ENCODE measurements around the gene PDE11A. TPM values are rescaled to one million over a fixed set of nuclear protein-coding genes. Genes with fewer than 3 reads are reported as not detected.

PDE11A gene
- total and polyA plus RNA-seq, 2 experiments from 2014 or later = 0.08 to 0.73 TPM

DNA sequence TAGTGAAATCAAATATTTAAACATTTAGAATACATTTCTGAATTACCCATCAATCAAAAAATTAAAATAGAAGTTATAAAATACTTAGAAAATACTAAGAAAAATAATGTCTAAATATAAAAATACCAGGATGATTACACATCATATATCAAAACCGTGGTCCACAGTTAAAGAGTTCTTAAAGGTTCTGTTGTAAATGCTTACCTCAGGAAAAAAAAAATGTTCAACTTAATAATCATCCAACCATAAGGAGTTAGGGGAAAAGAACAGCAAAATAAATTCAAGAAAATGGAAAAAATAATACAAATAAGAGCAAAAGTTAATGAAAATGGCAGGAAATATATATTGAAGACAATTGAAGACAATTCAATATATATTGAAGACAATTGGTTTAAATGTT is 43.2 kb downstream of the PDE11A start (continued):
- TF ChIP-seq, protein P1, sequence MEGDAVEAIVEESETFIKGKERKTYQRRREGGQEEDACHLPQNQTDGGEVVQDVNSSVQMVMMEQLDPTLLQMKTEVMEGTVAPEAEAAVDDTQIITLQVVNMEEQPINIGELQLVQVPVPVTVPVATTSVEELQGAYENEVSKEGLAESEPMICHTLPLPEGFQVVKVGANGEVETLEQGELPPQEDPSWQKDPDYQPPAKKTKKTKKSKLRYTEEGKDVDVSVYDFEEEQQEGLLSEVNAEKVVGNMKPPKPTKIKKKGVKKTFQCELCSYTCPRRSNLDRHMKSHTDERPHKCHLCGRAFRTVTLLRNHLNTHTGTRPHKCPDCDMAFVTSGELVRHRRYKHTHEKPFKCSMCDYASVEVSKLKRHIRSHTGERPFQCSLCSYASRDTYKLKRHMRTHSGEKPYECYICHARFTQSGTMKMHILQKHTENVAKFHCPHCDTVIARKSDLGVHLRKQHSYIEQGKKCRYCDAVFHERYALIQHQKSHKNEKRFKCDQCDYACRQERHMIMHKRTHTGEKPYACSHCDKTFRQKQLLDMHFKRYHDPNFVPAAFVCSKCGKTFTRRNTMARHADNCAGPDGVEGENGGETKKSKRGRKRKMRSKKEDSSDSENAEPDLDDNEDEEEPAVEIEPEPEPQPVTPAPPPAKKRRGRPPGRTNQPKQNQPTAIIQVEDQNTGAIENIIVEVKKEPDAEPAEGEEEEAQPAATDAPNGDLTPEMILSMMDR (conservative IDR thresholded peaks at IDR 0.05; ENCODE audit: low read depth in 2 of 2) = no peak

DNA sequence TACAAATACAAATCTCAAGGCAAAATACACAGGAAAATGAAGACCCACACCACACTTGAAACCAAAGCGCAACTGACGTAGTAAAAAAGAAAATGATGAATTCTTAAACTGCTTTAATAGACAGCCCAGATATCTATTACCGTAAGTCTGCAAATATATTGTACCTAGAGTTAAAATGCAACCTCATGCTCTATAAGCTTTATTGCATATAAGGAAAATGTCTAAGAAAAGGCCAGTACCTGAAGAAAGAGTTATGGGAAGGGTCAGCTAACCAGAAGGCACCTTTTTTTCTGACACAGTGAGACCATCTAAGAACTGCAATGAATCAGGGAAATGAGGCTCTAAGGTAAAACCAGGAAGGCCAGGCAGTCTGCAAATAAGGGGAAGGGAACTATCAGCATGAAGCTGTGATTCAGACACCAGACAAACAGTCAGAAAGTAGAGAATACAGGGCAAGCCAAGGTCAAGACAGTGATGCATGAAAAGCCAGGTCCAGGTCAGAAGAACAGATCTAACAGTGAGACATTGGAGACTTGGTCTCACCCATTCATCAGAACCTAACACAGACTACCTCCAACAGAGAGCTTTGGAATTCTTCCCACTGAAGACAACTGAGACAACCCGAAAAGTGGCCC is 46.9 kb downstream of the PDE11A start:
- ATAC-seq = no peak
- TF ChIP-seq EZH2 (IDR thresholded peaks at IDR 0.05; ENCODE audit: low read depth, unreplicated experiment) (no peak), NANOG (IDR thresholded peaks at IDR 0.05; ENCODE audit: borderline replicate concordance) (no peak), STAT1 (IDR thresholded peaks at IDR 0.05; ENCODE audit: unreplicated experiment) (no peak), CREB1 (CRISPR knock-in tag; IDR thresholded peaks at IDR 0.05; ENCODE audit: low read depth) (no peak), ZNF331 (CRISPR knock-in tag; IDR thresholded peaks at IDR 0.05; ENCODE audit: low read depth) (no peak), JUNB (IDR thresholded peaks at IDR 0.05; ENCODE audit: unreplicated experiment) (no peak), ZNF114 (CRISPR knock-in tag; IDR thresholded peaks at IDR 0.05) (no peak)
- TF ChIP-seq, protein P2, sequence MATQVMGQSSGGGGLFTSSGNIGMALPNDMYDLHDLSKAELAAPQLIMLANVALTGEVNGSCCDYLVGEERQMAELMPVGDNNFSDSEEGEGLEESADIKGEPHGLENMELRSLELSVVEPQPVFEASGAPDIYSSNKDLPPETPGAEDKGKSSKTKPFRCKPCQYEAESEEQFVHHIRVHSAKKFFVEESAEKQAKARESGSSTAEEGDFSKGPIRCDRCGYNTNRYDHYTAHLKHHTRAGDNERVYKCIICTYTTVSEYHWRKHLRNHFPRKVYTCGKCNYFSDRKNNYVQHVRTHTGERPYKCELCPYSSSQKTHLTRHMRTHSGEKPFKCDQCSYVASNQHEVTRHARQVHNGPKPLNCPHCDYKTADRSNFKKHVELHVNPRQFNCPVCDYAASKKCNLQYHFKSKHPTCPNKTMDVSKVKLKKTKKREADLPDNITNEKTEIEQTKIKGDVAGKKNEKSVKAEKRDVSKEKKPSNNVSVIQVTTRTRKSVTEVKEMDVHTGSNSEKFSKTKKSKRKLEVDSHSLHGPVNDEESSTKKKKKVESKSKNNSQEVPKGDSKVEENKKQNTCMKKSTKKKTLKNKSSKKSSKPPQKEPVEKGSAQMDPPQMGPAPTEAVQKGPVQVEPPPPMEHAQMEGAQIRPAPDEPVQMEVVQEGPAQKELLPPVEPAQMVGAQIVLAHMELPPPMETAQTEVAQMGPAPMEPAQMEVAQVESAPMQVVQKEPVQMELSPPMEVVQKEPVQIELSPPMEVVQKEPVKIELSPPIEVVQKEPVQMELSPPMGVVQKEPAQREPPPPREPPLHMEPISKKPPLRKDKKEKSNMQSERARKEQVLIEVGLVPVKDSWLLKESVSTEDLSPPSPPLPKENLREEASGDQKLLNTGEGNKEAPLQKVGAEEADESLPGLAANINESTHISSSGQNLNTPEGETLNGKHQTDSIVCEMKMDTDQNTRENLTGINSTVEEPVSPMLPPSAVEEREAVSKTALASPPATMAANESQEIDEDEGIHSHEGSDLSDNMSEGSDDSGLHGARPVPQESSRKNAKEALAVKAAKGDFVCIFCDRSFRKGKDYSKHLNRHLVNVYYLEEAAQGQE (IDR thresholded peaks at IDR 0.05; ENCODE audit: unreplicated experiment) = no peak
- TF ChIP-seq, protein P1 (conservative IDR thresholded peaks at IDR 0.05; ENCODE audit: low read depth in 2 of 2) = no peak
- TF ChIP-seq, protein P3, sequence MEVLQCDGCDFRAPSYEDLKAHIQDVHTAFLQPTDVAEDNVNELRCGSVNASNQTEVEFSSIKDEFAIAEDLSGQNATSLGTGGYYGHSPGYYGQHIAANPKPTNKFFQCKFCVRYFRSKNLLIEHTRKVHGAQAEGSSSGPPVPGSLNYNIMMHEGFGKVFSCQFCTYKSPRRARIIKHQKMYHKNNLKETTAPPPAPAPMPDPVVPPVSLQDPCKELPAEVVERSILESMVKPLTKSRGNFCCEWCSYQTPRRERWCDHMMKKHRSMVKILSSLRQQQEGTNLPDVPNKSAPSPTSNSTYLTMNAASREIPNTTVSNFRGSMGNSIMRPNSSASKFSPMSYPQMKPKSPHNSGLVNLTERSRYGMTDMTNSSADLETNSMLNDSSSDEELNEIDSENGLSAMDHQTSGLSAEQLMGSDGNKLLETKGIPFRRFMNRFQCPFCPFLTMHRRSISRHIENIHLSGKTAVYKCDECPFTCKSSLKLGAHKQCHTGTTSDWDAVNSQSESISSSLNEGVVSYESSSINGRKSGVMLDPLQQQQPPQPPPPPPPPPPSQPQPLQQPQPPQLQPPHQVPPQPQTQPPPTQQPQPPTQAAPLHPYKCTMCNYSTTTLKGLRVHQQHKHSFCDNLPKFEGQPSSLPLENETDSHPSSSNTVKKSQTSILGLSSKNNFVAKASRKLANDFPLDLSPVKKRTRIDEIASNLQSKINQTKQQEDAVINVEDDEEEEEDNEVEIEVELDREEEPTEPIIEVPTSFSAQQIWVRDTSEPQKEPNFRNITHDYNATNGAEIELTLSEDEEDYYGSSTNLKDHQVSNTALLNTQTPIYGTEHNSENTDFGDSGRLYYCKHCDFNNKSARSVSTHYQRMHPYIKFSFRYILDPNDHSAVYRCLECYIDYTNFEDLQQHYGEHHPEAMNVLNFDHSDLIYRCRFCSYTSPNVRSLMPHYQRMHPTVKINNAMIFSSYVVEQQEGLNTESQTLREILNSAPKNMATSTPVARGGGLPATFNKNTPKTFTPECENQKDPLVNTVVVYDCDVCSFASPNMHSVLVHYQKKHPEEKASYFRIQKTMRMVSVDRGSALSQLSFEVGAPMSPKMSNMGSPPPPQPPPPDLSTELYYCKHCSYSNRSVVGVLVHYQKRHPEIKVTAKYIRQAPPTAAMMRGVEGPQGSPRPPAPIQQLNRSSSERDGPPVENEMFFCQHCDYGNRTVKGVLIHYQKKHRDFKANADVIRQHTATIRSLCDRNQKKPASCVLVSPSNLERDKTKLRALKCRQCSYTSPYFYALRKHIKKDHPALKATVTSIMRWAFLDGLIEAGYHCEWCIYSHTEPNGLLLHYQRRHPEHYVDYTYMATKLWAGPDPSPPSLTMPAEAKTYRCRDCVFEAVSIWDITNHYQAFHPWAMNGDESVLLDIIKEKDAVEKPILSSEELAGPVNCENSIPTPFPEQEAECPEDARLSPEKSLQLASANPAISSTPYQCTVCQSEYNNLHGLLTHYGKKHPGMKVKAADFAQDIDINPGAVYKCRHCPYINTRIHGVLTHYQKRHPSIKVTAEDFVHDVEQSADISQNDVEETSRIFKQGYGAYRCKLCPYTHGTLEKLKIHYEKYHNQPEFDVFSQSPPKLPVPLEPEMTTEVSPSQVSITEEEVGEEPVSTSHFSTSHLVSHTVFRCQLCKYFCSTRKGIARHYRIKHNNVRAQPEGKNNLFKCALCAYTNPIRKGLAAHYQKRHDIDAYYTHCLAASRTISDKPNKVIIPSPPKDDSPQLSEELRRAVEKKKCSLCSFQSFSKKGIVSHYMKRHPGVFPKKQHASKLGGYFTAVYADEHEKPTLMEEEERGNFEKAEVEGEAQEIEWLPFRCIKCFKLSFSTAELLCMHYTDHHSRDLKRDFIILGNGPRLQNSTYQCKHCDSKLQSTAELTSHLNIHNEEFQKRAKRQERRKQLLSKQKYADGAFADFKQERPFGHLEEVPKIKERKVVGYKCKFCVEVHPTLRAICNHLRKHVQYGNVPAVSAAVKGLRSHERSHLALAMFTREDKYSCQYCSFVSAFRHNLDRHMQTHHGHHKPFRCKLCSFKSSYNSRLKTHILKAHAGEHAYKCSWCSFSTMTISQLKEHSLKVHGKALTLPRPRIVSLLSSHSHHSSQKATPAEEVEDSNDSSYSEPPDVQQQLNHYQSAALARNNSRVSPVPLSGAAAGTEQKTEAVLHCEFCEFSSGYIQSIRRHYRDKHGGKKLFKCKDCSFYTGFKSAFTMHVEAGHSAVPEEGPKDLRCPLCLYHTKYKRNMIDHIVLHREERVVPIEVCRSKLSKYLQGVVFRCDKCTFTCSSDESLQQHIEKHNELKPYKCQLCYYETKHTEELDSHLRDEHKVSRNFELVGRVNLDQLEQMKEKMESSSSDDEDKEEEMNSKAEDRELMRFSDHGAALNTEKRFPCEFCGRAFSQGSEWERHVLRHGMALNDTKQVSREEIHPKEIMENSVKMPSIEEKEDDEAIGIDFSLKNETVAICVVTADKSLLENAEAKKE (CRISPR knock-in tag; IDR thresholded peaks at IDR 0.05) = no peak

More for the DNA sequence above, 46.9 kb downstream of the PDE11A start:
- no peak overlapping the region for H3K4me3 Mint-ChIP-seq
- H3K36me3 Mint-ChIP-seq (ENCODE audit: low read depth) = no peaks in the 10 kb centered on the region
- H3K4me1 Mint-ChIP-seq = peaks cover 8% of the 10 kb centered on the region; the same call in 2 of the 3 replicates
- H2AFZ ChIP-seq = no peak overlapping the region
- H3F3A ChIP-seq (replicated peaks; ENCODE audit: low read depth) = no peaks in the 10 kb centered on the region
- H3K36me3 ChIP-seq (ENCODE audit: insufficient read depth) = no peaks in the 10 kb centered on the region
- H3K4me1 ChIP-seq (ENCODE audit: insufficient read depth) = 0 out of 2 replicates have a peak, but pooled peaks cover 4% of the 10 kb centered on the region
- no peaks in the 10 kb centered on the region for H3K79me2 ChIP-seq (replicated peaks; ENCODE audit: insufficient read depth)
- no peaks in the 10 kb centered on the region for H3K9me3 Mint-ChIP-seq
- H3K4me3 ChIP-seq = no peak overlapping the region
- no peaks in the 10 kb centered on the region for H3K27me3 ChIP-seq (ENCODE audit: insufficient read depth)
- no peak overlapping the region for H3K27ac ChIP-seq (ENCODE audit: low read depth)
- DNase-seq (ENCODE audit: low spot score) = no peak
- H3K9me2 ChIP-seq (ENCODE audit: insufficient read depth) = no peaks in the 10 kb centered on the region
- no peaks in the 10 kb centered on the region for H4K20me1 ChIP-seq (replicated peaks; ENCODE audit: insufficient read depth)
- H3K27me3 Mint-ChIP-seq (ENCODE audit: insufficient read depth, low read depth, poor library complexity) = no peaks in the 10 kb centered on the region
- no peak overlapping the region for H3K4me2 ChIP-seq
- H3K27ac Mint-ChIP-seq = no peak overlapping the region
